ENCODE results near the gene TRIM29. TPM values are rescaled to one million over a fixed set of nuclear protein-coding genes. Genes with fewer than 3 reads are reported as not detected.

The TRIM29 gene
- total RNA-seq, 1 experiment from 2014 or later, result 38.5 TPM

DNA sequence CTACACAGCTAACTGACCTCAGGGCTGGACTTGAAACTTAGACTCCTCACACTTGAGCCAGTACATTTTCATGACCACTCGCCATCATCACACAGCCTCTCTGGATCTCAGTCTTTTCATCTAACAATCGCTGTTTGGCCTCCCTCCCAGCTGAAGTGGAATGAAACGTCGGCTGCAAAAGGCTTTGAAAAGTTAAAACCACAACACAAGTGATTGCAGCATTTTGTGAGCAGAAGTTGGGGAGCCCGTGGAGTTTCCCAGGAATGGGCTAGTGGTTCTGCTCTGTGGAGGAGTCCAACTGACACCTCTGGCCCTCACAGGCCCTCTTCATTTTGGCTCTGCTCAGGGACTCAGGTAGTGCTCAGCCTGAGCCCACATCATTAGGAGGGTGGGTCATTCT lies 35.9 kb upstream of the TRIM29 start:
- H2AFZ ChIP-seq (ENCODE audit: low read length), result no peak overlapping the region
- H3K4me2 ChIP-seq (ENCODE audit: low read length), result no peak overlapping the region
- no peaks in the 10 kb centered on the region for H3F3A ChIP-seq (ENCODE audit: low read length, unreplicated experiment)
- DNase-seq, result no peak
- H3K27ac ChIP-seq (ENCODE audit: low read length), result no peak overlapping the region
- POLR2A ChIA-PET (ENCODE audit: unreplicated experiment), result no interaction called here
- H3K9me2 ChIP-seq (replicated peaks; ENCODE audit: low read length), result no peaks in the 10 kb centered on the region
- intact Hi-C loops (cut with micrococcal nuclease), result loop anchor here (5.0 kb wide), 1 partner anchor 38 kb away; the partner anchor contains the start of gene OAF
- TF ChIP-seq, protein P1, sequence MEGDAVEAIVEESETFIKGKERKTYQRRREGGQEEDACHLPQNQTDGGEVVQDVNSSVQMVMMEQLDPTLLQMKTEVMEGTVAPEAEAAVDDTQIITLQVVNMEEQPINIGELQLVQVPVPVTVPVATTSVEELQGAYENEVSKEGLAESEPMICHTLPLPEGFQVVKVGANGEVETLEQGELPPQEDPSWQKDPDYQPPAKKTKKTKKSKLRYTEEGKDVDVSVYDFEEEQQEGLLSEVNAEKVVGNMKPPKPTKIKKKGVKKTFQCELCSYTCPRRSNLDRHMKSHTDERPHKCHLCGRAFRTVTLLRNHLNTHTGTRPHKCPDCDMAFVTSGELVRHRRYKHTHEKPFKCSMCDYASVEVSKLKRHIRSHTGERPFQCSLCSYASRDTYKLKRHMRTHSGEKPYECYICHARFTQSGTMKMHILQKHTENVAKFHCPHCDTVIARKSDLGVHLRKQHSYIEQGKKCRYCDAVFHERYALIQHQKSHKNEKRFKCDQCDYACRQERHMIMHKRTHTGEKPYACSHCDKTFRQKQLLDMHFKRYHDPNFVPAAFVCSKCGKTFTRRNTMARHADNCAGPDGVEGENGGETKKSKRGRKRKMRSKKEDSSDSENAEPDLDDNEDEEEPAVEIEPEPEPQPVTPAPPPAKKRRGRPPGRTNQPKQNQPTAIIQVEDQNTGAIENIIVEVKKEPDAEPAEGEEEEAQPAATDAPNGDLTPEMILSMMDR (conservative IDR thresholded peaks at IDR 0.05; ENCODE audit: low read depth, low read length), result no peak
- no peak for TF ChIP-seq EZH2phosphoT487 (IDR thresholded peaks at IDR 0.05; ENCODE audit: borderline replicate concordance, low read length)
- no peak for TF ChIP-seq EZH2 (IDR thresholded peaks at IDR 0.05; ENCODE audit: low read length, unreplicated experiment)
- peaks cover 44% of the 10 kb centered on the region for H3K27me3 ChIP-seq (ENCODE audit: low read length)
- no peak for ATAC-seq
- BruUV-seq (replicated peaks), result no TSS peak
- H3K79me2 ChIP-seq (ENCODE audit: low read length), result no peaks in the 10 kb centered on the region
- CTCF ChIA-PET, result no interaction called here
- H3K4me3 ChIP-seq (ENCODE audit: low read length), result no peak overlapping the region
- no peaks in the 10 kb centered on the region for H4K20me1 ChIP-seq (ENCODE audit: low read length)
- no peaks in the 10 kb centered on the region for H3K9me3 ChIP-seq (ENCODE audit: low read length)
- H3K36me3 ChIP-seq (ENCODE audit: low read depth, low read length), result no peaks in the 10 kb centered on the region
- H3K4me1 ChIP-seq (ENCODE audit: insufficient read depth, low read length), result peaks cover 5% of the 10 kb centered on the region
- no peak overlapping the region for H3K9ac ChIP-seq (ENCODE audit: low read length)

DNA sequence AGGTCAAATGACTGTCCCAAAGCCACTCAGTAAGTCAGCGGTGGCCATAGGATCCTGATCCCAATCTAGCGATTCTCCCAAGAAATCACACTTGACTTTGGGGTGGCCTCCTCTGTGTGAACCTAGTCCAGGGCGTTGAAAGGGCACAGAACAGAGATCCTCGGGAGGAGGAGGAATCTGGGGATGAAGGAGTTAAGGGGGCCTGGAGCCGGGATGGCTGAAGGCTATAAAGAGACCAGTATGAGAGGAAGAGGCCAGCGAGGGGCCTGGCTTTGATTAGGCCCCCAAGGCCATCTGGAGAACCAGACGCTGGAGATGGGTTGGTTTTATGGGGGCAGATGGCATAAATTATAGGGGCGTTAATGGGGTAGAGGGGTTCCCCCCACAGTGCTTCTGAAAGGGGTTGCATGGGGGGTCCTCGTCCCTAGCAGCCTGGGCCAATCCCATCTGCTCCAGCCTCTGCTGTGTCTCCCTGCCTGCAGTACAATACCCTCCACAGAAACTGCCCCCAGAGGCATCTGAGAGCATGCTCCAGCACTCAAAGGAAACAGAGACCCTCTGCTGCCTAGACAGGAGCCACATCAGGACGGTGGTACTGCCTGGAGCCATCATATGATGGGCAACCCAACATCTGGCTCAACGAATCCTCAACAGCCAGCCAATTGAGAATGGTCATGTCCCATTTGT lies 35.2 kb upstream of the TRIM29 start:
- Histone ChIP-seq H3K9ac (ENCODE audit: low read length) (no peak overlapping the region), H3K4me1 (ENCODE audit: insufficient read depth, low read length) (peaks cover 8% of the 10 kb centered on the region), H3K4me2 (ENCODE audit: low read length) (no peak overlapping the region), H3K9me3 (ENCODE audit: low read length) (no peaks in the 10 kb centered on the region), H3K27me3 (ENCODE audit: low read length) (peaks cover 44% of the 10 kb centered on the region), H3K79me2 (ENCODE audit: low read length) (no peaks in the 10 kb centered on the region), H3K9me2 (replicated peaks; ENCODE audit: low read length) (no peaks in the 10 kb centered on the region), H3K36me3 (ENCODE audit: low read depth, low read length) (no peaks in the 10 kb centered on the region), H4K20me1 (ENCODE audit: low read length) (no peaks in the 10 kb centered on the region), H2AFZ (ENCODE audit: low read length) (no peak overlapping the region), H3F3A (ENCODE audit: low read length, unreplicated experiment) (no peaks in the 10 kb centered on the region), H3K27ac (ENCODE audit: low read length) (no peak overlapping the region), H3K4me3 (ENCODE audit: low read length) (no peak overlapping the region)
- no TSS peak for BruUV-seq (replicated peaks)
- no peak for DNase-seq
- TF ChIP-seq, protein P1 (conservative IDR thresholded peaks at IDR 0.05; ENCODE audit: low read depth, low read length), result no peak
- no peak for TF ChIP-seq EZH2phosphoT487 (IDR thresholded peaks at IDR 0.05; ENCODE audit: borderline replicate concordance, low read length)
- TF ChIP-seq EZH2 (IDR thresholded peaks at IDR 0.05; ENCODE audit: low read length, unreplicated experiment), result no peak
- CTCF ChIA-PET, result no interaction called here
- intact Hi-C loops (cut with micrococcal nuclease), result loop anchor here (5.0 kb wide), 1 partner anchor 39 kb away; the partner anchor contains the start of gene OAF
- POLR2A ChIA-PET (ENCODE audit: unreplicated experiment), result no interaction called here
- ATAC-seq, result no peak

Data from PC-3 (cell line).